Naive thymus-derived CD4-positive, alpha-beta T cell (primary cell): Measurements from ENCODE around the gene BRSK1. TPM values are rescaled to one million over a fixed set of nuclear protein-coding genes. Genes with fewer than 3 reads are reported as not detected.
A peak's percentile ranks its signal among the peaks of the same experiment; 100 is the strongest.

Experiments used
- ATAC-seq: fragments of 150-1000 bp; cut with Tn5 transposase; 2 replicates; pipeline ENCODE4 v1.10.0; 2021; ENCODE audit warnings: mild to moderate bottlenecking, moderate library complexity
- CTCF ChIA-PET: fragments of 350-600 bp; sonication (Branson Sonifier 250); formaldehyde crosslinking; loops from one replicate; lab custom pipeline; 2021; ENCODE audit warnings: antibody characterized with exemption; lab: Charles Lee
- POLR2A ChIA-PET: fragments of 350-600 bp; sonication (Branson Sonifier 250); formaldehyde crosslinking; loops from one replicate; lab custom pipeline; 2021; ENCODE audit warnings: antibody characterized with exemption, inconsistent platforms; lab: Charles Lee
- DNase-seq, 9 donors: peaks; one replicate each; pipeline versions ENCODE4 v3.0.0 to v3.0.0-alpha.2; 2020 to 2022; ENCODE audit warnings: mixed read lengths in 1 of 9
- H3K27ac ChIP-seq: one replicate; pipeline ENCODE4 v1.7.0; 2013; ENCODE audit warnings: mild to moderate bottlenecking, low read depth, low read length, moderate library complexity
- H3K27me3 ChIP-seq, 2 donors: one replicate each; pipeline ENCODE4 v1.7.0; 2013; ENCODE audit warnings: low read length in 2 of 2, mild to moderate bottlenecking in 2 of 2, moderate library complexity in 2 of 2; ENCODE audit not compliant: control insufficient read depth in 2 of 2, insufficient read depth in 2 of 2
- H3K36me3 ChIP-seq, 3 experiments: 1 replicate in 2 of 3; 2 replicates in 1 of 3; pipeline ENCODE4 v1.7.0; 2013; ENCODE audit warnings: low read length in 3 of 3, mild to moderate bottlenecking in 3 of 3, moderate library complexity in 1 of 3; ENCODE audit not compliant: insufficient read depth in 3 of 3, control insufficient read depth in 2 of 3
- H3K4me1 ChIP-seq, 2 donors: one replicate each; pipeline ENCODE4 v1.7.0; 2013; ENCODE audit warnings: low read length in 2 of 2, mild to moderate bottlenecking in 2 of 2, moderate library complexity in 1 of 2; ENCODE audit not compliant: control insufficient read depth in 2 of 2, insufficient read depth in 2 of 2
- H3K4me3 ChIP-seq: 2 replicates; pipeline ENCODE4 v1.7.0; 2013; ENCODE audit warnings: mild to moderate bottlenecking, low read length
- H3K9me3 ChIP-seq, 3 experiments: 1 replicate in 2 of 3; 2 replicates in 1 of 3; pipeline ENCODE4 v1.7.0; 2013; ENCODE audit warnings: low read length in 3 of 3; ENCODE audit not compliant: control insufficient read depth in 2 of 3
- H3K27ac Mint-ChIP-seq, 9 donors: one replicate each; pipeline ENCODE4 v1.8.0; 2020 to 2022; ENCODE audit warnings: mixed read lengths in 9 of 9, mild to moderate bottlenecking in 8 of 9, moderate library complexity in 5 of 9, inconsistent platforms in 2 of 9
- H3K27me3 Mint-ChIP-seq, 5 donors: one replicate each; pipeline ENCODE4 v1.8.0; 2021 to 2022; ENCODE audit warnings: mixed read lengths in 5 of 5, mild to moderate bottlenecking in 1 of 5
- H3K36me3 Mint-ChIP-seq, 5 donors: one replicate each; pipeline ENCODE4 v1.8.0; 2020 to 2022; ENCODE audit warnings: mixed read lengths in 5 of 5, mild to moderate bottlenecking in 3 of 5, inconsistent platforms in 1 of 5
- H3K4me1 Mint-ChIP-seq, 7 donors: one replicate each; pipeline ENCODE4 v1.8.0; 2020 to 2022; ENCODE audit warnings: mixed read lengths in 7 of 7, mild to moderate bottlenecking in 3 of 7, inconsistent platforms in 1 of 7
- H3K4me3 Mint-ChIP-seq, 10 donors: one replicate each; pipeline ENCODE4 v1.8.0; 2020 to 2022; ENCODE audit warnings: mild to moderate bottlenecking in 10 of 10, mixed read lengths in 10 of 10, moderate library complexity in 6 of 10, inconsistent platforms in 2 of 10
- H3K9me3 Mint-ChIP-seq, 11 donors: one replicate each; pipeline ENCODE4 v1.8.0; 2020 to 2022; ENCODE audit warnings: mixed read lengths in 11 of 11, mild to moderate bottlenecking in 4 of 11, inconsistent platforms in 1 of 11, moderate library complexity in 1 of 11
- intact Hi-C, 2 donors: fragments of 100-400 bp; cut with micrococcal nuclease; formaldehyde crosslinking; loops; one replicate each; pipeline ENCODE4 v1.15.1; 2023
- polyA plus RNA-seq, 2 donors: library from polyadenylated mRNA; unstranded; fragments of 300-500 nt; fragmentation: Illumina TruSeq; gene quantifications; one replicate each; pipeline ENCODE4 v1.2.3, GENCODE V29; 2021
- total RNA-seq, 6 experiments: library from RNA in 5 of 6; stranded (reverse) in 5 of 6; gene quantifications; 1 replicate in 5 of 6; 2 replicates in 1 of 6; pipeline ENCODE4 v1.2.3 and lab custom pipeline; 2021 to 2026

Gene BRSK1
- total and polyA plus RNA-seq, 7 experiments from 2014 or later = 0.41 to 6.3 (median 3.4) TPM; not detected in 2

DNA sequence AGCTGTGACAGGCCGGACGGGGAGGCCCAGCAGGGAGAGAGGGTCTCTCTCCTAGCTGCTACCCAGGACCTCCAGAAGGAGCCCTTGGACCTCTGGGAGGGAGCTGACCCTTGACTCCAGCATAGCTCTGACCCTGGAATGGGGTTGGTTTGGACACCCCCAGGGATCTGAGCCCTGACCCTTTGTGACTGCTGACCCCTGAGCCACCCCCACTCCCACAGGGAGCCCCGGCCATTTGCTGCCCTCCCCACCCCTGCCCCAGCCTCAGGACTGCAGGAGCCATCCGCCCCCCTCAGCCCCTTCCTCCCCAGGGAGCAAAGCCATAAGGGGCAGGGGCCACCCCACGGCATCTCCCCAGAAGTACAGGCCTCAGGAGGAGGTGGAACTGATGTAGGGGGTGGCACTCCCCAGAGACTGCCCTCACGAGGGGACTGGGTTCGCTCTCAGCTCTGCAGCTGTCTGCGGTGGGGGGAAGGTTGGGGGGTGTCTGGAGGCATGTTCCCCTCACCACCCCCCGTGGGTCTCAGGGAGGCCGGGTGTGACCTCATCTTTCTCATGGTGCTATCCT lies 63.7 kb downstream of the BRSK1 start:
- Histone ChIP-seq H3K9me3 (no peaks in the 10 kb centered on the region), H3K36me3 (peaks cover 0 to 12% (median 0%) of the 10 kb centered on the region in 3 experiments), H3K4me3 (no peak overlapping the region), H3K27me3 (peaks cover 0 to 4% of the 10 kb centered on the region in 2 donors), H3K4me1 (no peaks in the 10 kb centered on the region), H3K27ac (no peak overlapping the region)
- Mint-ChIP-seq H3K27me3 (peaks cover 0 to 16% (median 16%) of the 10 kb centered on the region in 5 donors), H3K27ac (peak overlapping the region in 1 of 9 donors; percentile 33), H3K4me1 (peaks cover 0 to 17% (median 6%) of the 10 kb centered on the region in 7 donors), H3K36me3 (peaks cover 0 to 13% (median 4%) of the 10 kb centered on the region in 5 donors), H3K4me3 (peak overlapping the region in 1 of 10 donors; percentile 37), H3K9me3 (peaks cover 0 to under 1% (median 0%) of the 10 kb centered on the region in 11 donors)
- ATAC-seq (no peak), DNase-seq (no peak)
- ChIA-PET POLR2A (interaction anchor here (0.6 kb wide), 1 partner anchor 259 kb away, joined by 3 read pairs; no protein-coding TSS in a partner anchor), CTCF (interaction anchor here (0.7 kb wide), 1 partner anchor 42 kb away, joined by 3 read pairs; no protein-coding TSS in a partner anchor)
- intact Hi-C loops = no loop called here

DNA sequence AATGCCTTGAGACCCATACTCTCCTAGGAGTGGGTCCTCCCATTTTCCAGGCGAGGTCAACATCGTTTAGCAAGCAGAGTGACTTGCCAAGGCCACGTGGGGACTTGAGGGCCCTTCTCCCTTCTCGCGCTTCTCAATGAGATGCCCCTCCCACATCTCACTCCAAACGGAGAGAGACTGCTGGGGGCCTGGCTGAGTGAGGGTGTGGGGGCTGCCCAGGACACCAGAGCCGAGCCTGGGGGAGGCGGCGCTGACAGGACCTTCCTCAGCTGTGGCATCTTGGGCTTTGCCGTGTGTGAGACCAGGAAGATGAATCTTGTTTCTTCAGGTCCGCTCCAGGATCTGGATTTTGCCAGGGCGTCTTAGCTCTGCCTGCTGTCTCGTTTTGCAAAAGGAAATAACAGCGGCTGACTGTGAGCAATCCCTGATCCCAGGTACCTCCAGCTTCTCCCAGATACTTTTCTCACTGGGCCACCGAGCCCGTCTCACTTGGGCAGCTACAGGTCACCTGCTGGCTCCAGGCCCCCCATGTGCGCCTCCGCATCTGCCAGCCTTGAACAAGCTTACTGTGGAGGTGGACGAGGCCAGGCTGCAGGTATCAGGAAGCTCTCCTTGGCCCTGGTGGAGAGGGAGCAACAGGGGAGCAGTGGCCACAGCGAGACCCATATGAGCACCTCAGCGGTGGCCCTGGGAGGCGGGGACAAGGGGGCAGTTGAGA lies 64.7 kb downstream of the BRSK1 start:
- Mint-ChIP-seq H3K27me3 (peaks cover 5 to 26% (median 24%) of the 10 kb centered on the region in 5 donors), H3K27ac (no peak overlapping the region), H3K36me3 (peaks cover 0 to 8% (median 4%) of the 10 kb centered on the region in 5 donors), H3K4me3 (no peak overlapping the region), H3K4me1 (peaks cover 5 to 24% (median 15%) of the 10 kb centered on the region in 7 donors), H3K9me3 (peaks cover 0 to 2% (median 0%) of the 10 kb centered on the region in 11 donors)
- H3K27ac ChIP-seq = no peak overlapping the region
- H3K27me3 ChIP-seq = peaks cover 0 to 10% of the 10 kb centered on the region in 2 donors
- no peak for ATAC-seq
- peaks cover 0 to 2% (median 0%) of the 10 kb centered on the region in 3 experiments for H3K36me3 ChIP-seq
- H3K4me3 ChIP-seq = no peak overlapping the region
- intact Hi-C loops = no loop called here
- H3K9me3 ChIP-seq = no peaks in the 10 kb centered on the region
- DNase-seq = no peak
- CTCF ChIA-PET = no interaction called here
- H3K4me1 ChIP-seq = peaks cover 5 to 7% of the 10 kb centered on the region in 2 donors
- POLR2A ChIA-PET = no interaction called here

DNA sequence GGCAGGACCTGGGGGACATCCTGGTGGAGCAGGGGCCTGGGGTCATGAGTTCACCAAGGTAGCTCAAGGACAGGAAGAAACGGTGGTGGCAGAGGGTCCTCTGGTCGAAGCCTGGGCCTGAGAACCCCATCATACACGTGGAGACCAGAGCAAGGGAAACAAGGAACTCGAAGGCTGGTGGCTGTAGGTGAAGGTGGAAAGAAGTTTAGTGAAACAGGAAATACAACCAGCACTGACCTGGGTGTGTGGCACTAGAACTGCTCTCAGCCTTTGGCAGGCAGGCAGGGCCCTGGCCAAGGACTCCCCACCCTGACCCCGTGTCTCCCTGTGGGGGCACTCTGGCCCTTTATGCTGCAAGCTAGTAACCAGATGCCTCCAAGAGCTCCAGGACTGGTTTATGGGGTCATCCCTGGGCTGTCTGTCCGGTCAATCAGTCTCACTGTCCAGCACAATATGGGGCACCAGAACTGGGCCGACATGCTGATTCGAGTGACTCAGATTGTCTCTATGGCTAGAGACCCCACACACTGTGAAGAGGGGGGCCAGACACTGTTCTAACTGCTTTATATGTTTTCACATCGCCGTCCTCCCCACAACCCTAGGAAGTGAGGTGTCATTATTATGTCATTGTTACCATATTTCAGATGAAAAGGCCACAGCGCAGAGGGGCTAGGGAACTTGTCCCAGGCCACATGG lies 67.0 kb downstream of the BRSK1 start:
- Histone ChIP-seq H3K4me1 (peaks cover 7 to 10% of the 10 kb centered on the region in 2 donors), H3K36me3 (no peaks in the 10 kb centered on the region), H3K27me3 (peaks cover 0 to 10% of the 10 kb centered on the region in 2 donors), H3K4me3 (no peak overlapping the region), H3K27ac (no peak overlapping the region), H3K9me3 (no peaks in the 10 kb centered on the region)
- H3K27ac Mint-ChIP-seq = peak overlapping the region in 1 of 9 donors; percentile 11
- POLR2A ChIA-PET = no interaction called here
- intact Hi-C loops = loop anchor here in 1 of 2 donors (5.0 kb wide), 2 partner anchors 37 to 93 kb away; partner anchors contain the start of genes PPP6R1 and RPL28
- peaks cover 0 to 2% (median 0%) of the 10 kb centered on the region in 11 donors for H3K9me3 Mint-ChIP-seq
- ATAC-seq = no peak
- H3K4me3 Mint-ChIP-seq = peak overlapping the region in 3 of 10 donors; percentile 9 to 20 (median 9)
- H3K36me3 Mint-ChIP-seq = peaks cover 0 to 4% (median 0%) of the 10 kb centered on the region in 5 donors
- peaks cover 18 to 38% (median 25%) of the 10 kb centered on the region in 5 donors for H3K27me3 Mint-ChIP-seq
- DNase-seq = no peak
- CTCF ChIA-PET = no interaction called here
- peaks cover 14 to 25% (median 17%) of the 10 kb centered on the region in 7 donors for H3K4me1 Mint-ChIP-seq

DNA sequence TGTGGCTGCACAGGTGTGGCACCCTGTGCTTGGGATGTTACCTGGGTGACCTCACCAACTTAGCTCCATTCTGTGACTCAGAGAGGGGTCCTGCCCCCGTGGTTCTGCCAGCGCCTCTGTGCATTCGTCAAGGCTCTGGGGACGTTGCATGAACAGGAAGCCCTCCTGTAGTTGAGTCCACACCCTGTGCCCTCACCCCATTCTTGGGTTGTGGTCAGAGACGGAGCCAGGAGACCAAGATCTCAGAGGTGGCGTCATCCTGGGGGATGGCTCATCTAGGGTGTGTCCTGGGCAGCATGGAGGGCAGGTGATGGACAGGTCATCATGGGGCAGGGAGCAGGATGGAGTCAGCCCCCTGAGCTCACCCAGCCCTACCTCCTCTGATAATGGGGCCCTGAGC lies 68.2 kb downstream of the BRSK1 start:
- Histone ChIP-seq H3K36me3 (no peaks in the 10 kb centered on the region), H3K4me1 (peaks cover 7 to 10% of the 10 kb centered on the region in 2 donors), H3K4me3 (no peak overlapping the region), H3K27me3 (peaks cover 0 to 10% of the 10 kb centered on the region in 2 donors), H3K27ac (no peak overlapping the region), H3K9me3 (no peaks in the 10 kb centered on the region)
- DNase-seq = no peak
- ATAC-seq = no peak
- peaks cover 19 to 50% (median 25%) of the 10 kb centered on the region in 5 donors for H3K27me3 Mint-ChIP-seq
- ChIA-PET CTCF (no interaction called here), POLR2A (interaction anchor here (1.2 to 1.3 kb wide), 2 partner anchors 11 to 33 kb away, joined by 3 to 4 read pairs; no protein-coding TSS in a partner anchor)
- H3K9me3 Mint-ChIP-seq = peaks cover 0 to 2% (median 0%) of the 10 kb centered on the region in 11 donors
- peak overlapping the region in 1 of 9 donors; percentile 41 for H3K27ac Mint-ChIP-seq
- peaks cover 14 to 25% (median 17%) of the 10 kb centered on the region in 7 donors for H3K4me1 Mint-ChIP-seq
- H3K4me3 Mint-ChIP-seq = peak overlapping the region in 3 of 10 donors; percentile 32 to 64 (median 33)
- peaks cover 0 to 4% (median 0%) of the 10 kb centered on the region in 5 donors for H3K36me3 Mint-ChIP-seq
- intact Hi-C loops = loop anchor here in 1 of 2 donors (5.0 kb wide), 2 partner anchors 35 to 95 kb away; partner anchors contain the start of genes PPP6R1 and RPL28

DNA sequence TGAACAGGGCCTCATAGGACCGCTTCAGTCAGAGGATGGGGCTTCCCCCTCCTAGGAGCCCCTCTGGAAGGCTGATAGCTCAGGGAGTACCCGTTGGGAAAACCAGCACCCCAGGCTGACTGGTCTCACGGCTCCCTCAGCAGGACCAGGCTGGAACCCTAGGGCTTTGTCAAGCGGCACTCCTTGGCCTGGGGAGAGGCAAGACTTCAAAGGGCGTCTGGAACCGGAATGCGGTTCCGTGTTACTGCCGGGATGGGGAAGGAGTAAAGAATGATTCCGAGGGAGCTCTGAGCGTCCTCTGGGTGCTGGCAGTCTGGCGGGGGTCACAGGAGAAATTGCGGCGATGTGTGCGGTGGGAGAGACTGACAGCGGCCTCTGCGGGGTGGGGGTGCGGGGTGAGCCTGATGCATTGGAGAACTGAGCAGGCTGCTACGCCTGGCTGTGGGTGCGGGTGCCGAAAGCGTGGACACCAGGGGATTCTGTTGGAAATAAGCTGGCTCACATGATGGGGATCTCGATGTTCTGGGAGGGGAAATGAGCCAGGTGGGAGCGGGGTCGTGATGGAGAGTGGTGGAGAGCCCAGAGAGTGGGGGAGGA lies 68.8 kb downstream of the BRSK1 start:
- Mint-ChIP-seq H3K27me3 (peaks cover 25 to 55% (median 30%) of the 10 kb centered on the region in 5 donors), H3K9me3 (peaks cover 0 to 2% (median 0%) of the 10 kb centered on the region in 11 donors), H3K4me1 (peaks cover 14 to 25% (median 17%) of the 10 kb centered on the region in 7 donors), H3K36me3 (peaks cover 0 to 4% (median 0%) of the 10 kb centered on the region in 5 donors), H3K27ac (peak overlapping the region in 2 of 9 donors; percentile 51 to 53), H3K4me3 (peak overlapping the region in 9 of 10 donors; percentile 19 to 86 (median 77))
- Histone ChIP-seq H3K36me3 (no peaks in the 10 kb centered on the region), H3K4me3 (no peak overlapping the region), H3K27me3 (peaks cover 0 to 10% of the 10 kb centered on the region in 2 donors), H3K27ac (no peak overlapping the region), H3K4me1 (peaks cover 7 to 10% of the 10 kb centered on the region in 2 donors), H3K9me3 (no peaks in the 10 kb centered on the region)
- DNase-seq = no peak
- ChIA-PET CTCF (no interaction called here), POLR2A (interaction anchor here (0.6 to 1.3 kb wide), 3 partner anchors 11 to 49 kb away, joined by 3 to 4 read pairs (median 4); no protein-coding TSS in a partner anchor)
- ATAC-seq = no peak
- intact Hi-C loops = loop anchor here in 1 of 2 donors (5.0 kb wide), 2 partner anchors 35 to 95 kb away; partner anchors contain the start of genes PPP6R1 and RPL28
